MCF 10A (cell line): ENCODE results near the gene CHCHD3. TPM values are rescaled to one million over a fixed set of nuclear protein-coding genes. Genes with fewer than 3 reads are reported as not detected.

ENCODE experiments used
- BruUV-seq: library from RNA; stranded (reverse); fragments of 400-500 nt; replicated peaks from 2 replicates; lab custom pipeline; 2021; lab: Mats Ljungman, UMichigan
- CTCF ChIA-PET: fragments of 300-600 bp; sonication (Branson Sonifier 250); formaldehyde crosslinking; extraction: SDS; loops from one replicate; lab custom pipeline; 2021; ENCODE audit warnings: antibody characterized with exemption, inconsistent platforms; lab: Yijun Ruan, JAX
- POLR2A ChIA-PET: fragments of 300-600, 350-650 bp; sonication (Branson Sonifier 250); formaldehyde crosslinking; extraction: SDS; loops from one replicate; lab custom pipeline; 2020; ENCODE audit warnings: antibody characterized with exemption, inconsistent platforms; lab: Yijun Ruan, JAX
- DNase-seq: peaks from one replicate; pipeline ENCODE4 v3.0.0-alpha.2; 2018; ENCODE audit not compliant: unreplicated experiment
- H3K27ac Mint-ChIP-seq: one replicate; pipeline ENCODE4 v1.8.0; 2022; ENCODE audit warnings: mild to moderate bottlenecking, low read depth, mixed read lengths; ENCODE audit not compliant: unreplicated experiment
- H3K27me3 Mint-ChIP-seq: one replicate; pipeline ENCODE4 v1.8.0; 2022; ENCODE audit warnings: mixed read lengths; ENCODE audit not compliant: insufficient read depth, unreplicated experiment
- H3K36me3 Mint-ChIP-seq: one replicate; pipeline ENCODE4 v1.8.0; 2022; ENCODE audit warnings: mild to moderate bottlenecking, moderate library complexity, mixed read lengths; ENCODE audit not compliant: insufficient read depth, unreplicated experiment
- H3K4me1 Mint-ChIP-seq: one replicate; pipeline ENCODE4 v1.8.0; 2022; ENCODE audit warnings: mixed read lengths; ENCODE audit not compliant: insufficient read depth, unreplicated experiment
- H3K4me3 Mint-ChIP-seq: one replicate; pipeline ENCODE4 v1.8.0; 2022; ENCODE audit warnings: mild to moderate bottlenecking, moderate library complexity, mixed read lengths; ENCODE audit not compliant: unreplicated experiment
- H3K9me3 Mint-ChIP-seq: one replicate; pipeline ENCODE4 v1.8.0; 2022; ENCODE audit warnings: mixed read lengths; ENCODE audit not compliant: unreplicated experiment
- intact Hi-C: fragments of 100-400 bp; cut with micrococcal nuclease; formaldehyde crosslinking; loops from 2 replicates; pipeline ENCODE4 v1.14.1; 2022
- total RNA-seq: library from RNA; stranded (reverse); gene quantifications from 2 replicates; pipeline ENCODE4 v1.2.3, GENCODE V29; 2022
- TF ChIP-seq, protein P1 (sequence below): fragments of 200-600 bp; IDR thresholded peaks from one replicate; pipeline ENCODE4 v1.8.0; 2022; ENCODE audit warnings: antibody characterized with exemption, mild to moderate bottlenecking; ENCODE audit not compliant: unreplicated experiment

Gene CHCHD3
- total RNA-seq, 1 experiment from 2014 or later = 102 TPM

DNA sequence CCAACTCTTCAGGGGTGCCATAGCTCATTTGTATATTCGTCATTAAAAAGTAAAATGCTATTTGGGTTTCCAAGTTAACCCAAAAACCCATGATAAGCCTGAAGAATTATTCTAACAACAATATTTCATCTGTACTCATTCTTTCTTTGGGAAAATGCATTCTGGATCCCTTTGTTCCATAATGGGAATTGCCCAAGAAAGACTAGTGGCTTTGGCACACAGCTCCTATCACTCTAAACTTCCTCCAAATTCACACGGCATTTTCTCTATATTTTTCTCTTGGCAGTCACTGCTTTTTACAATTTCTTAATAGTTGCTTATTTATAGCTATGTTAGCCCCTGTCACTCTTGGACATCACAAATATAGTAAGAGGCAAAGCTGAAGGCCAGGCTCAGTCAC lies 29.1 kb downstream of the CHCHD3 start:
- Mint-ChIP-seq H3K4me1 (peaks cover 35% of the 10 kb centered on the region), H3K9me3 (no peaks in the 10 kb centered on the region), H3K4me3 (peak overlapping the region; percentile 43), H3K27ac (peak overlapping the region; percentile 90), H3K27me3 (no peaks in the 10 kb centered on the region), H3K36me3 (no peaks in the 10 kb centered on the region)
- TF ChIP-seq, protein P1, sequence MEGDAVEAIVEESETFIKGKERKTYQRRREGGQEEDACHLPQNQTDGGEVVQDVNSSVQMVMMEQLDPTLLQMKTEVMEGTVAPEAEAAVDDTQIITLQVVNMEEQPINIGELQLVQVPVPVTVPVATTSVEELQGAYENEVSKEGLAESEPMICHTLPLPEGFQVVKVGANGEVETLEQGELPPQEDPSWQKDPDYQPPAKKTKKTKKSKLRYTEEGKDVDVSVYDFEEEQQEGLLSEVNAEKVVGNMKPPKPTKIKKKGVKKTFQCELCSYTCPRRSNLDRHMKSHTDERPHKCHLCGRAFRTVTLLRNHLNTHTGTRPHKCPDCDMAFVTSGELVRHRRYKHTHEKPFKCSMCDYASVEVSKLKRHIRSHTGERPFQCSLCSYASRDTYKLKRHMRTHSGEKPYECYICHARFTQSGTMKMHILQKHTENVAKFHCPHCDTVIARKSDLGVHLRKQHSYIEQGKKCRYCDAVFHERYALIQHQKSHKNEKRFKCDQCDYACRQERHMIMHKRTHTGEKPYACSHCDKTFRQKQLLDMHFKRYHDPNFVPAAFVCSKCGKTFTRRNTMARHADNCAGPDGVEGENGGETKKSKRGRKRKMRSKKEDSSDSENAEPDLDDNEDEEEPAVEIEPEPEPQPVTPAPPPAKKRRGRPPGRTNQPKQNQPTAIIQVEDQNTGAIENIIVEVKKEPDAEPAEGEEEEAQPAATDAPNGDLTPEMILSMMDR = no peak
- CTCF ChIA-PET = interaction anchor here (0.7 kb wide), 1 partner anchor 1305 kb away, joined by 3 read pairs; no protein-coding TSS in a partner anchor
- intact Hi-C loops = loop anchor here (10.0 kb wide), 1 partner anchor 382 kb away; no protein-coding TSS in a partner anchor
- DNase-seq = no peak
- POLR2A ChIA-PET = interaction anchor here (0.6 to 2.1 kb wide), 3 partner anchors 12 to 290 kb away, joined by 3 to 9 read pairs (median 3); partner anchors contain the start of gene CHCHD3
- TSS peak; percentile 82 for BruUV-seq

DNA sequence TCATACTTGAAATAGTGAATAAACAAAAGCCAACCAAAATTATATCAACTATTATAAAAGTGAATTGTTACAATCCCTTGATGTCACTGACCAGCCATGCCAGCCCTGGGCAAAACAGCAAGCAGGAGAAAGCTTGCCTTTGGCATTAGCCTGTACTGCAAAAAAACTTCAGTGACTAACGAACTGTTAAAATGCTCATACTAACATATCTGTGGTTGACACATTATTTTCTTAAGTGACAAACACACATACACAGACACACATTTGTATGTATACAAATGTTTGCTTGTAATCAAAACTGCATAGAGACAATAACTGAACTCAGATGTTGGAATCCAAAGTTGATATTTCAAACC lies 29.5 kb downstream of the CHCHD3 start:
- no peaks in the 10 kb centered on the region for H3K9me3 Mint-ChIP-seq
- H3K36me3 Mint-ChIP-seq = no peaks in the 10 kb centered on the region
- peak overlapping the region; percentile 90 for H3K27ac Mint-ChIP-seq
- H3K4me1 Mint-ChIP-seq = peaks cover 35% of the 10 kb centered on the region
- ChIA-PET POLR2A (interaction anchor here (0.6 to 2.1 kb wide), 3 partner anchors 12 to 291 kb away, joined by 3 to 9 read pairs (median 3); partner anchors contain the start of gene CHCHD3), CTCF (interaction anchor here (0.7 to 1.1 kb wide), 3 partner anchors 30 to 1306 kb away, joined by 3 read pairs; no protein-coding TSS in a partner anchor)
- DNase-seq = no peak
- H3K4me3 Mint-ChIP-seq = no peak overlapping the region
- BruUV-seq = no TSS peak
- intact Hi-C loops = loop anchor here (10.0 kb wide), 1 partner anchor 382 kb away; no protein-coding TSS in a partner anchor
- no peaks in the 10 kb centered on the region for H3K27me3 Mint-ChIP-seq
- TF ChIP-seq, protein P1 = no peak

DNA sequence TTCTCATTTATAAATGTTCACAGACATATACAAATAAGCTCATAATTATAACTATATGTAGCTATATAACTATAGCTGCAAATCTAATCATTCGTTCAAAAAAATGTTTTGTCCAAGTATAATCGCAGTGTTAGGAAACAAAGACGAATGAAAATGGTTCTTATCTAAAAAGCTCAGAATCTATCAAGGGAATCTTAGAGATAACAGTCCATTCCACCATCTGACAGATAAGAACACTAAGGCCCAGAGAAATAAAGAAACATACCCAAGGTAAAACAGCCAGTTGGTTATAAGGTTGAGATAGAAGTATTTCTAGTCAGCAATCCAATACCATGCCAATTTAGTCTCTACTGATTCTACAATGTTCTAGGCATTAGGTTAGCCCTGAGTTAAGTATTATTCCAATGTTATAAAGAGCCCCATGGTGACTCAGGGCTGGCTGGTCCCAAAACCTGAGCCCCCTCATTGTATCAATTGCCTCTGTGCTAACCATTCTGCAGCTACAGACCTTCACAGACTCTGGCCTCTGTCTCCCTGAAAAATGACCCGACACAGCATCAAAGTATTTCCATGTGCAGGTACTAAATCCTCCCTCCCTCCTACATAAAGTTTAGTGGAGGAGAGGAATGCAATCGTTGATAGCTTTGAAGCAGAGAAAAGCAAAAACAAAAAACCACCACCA lies 30.0 kb downstream of the CHCHD3 start:
- Mint-ChIP-seq H3K27ac (peak overlapping the region; percentile 90), H3K36me3 (no peaks in the 10 kb centered on the region), H3K27me3 (no peaks in the 10 kb centered on the region), H3K4me1 (peaks cover 33% of the 10 kb centered on the region), H3K9me3 (no peaks in the 10 kb centered on the region), H3K4me3 (no peak overlapping the region)
- POLR2A ChIA-PET = interaction anchor here (2.1 kb wide), 1 partner anchor 31 kb away, joined by 9 read pairs; the partner anchor contains the start of gene CHCHD3
- no peak for DNase-seq
- TF ChIP-seq, protein P1 = no peak
- CTCF ChIA-PET = interaction anchor here (0.7 to 1.6 kb wide), 6 partner anchors 29 to 1306 kb away, joined by 3 to 4 read pairs (median 4); no protein-coding TSS in a partner anchor
- BruUV-seq = no TSS peak
- intact Hi-C loops = loop anchor here (10.0 kb wide), 1 partner anchor 383 kb away; no protein-coding TSS in a partner anchor

DNA sequence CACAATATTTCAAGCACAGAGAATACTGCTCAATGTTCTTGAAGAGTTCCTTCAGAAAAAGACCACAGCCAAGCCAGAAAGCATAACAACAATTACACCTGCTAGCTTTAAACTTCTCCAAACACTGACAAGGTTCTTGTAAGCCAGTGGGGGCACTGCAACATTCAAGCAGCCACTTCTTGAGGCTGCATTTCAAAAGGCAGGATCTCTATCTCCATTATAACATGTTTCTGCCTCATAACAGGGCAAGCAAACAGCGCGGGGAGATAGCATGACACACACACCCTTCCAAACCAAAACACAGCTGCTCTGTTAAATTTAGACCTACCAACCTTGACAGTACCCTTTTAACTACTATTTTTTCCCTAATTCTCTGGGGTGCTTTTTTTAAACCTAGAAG lies 30.8 kb downstream of the CHCHD3 start:
- Mint-ChIP-seq H3K4me1 (peaks cover 26% of the 10 kb centered on the region), H3K9me3 (no peaks in the 10 kb centered on the region), H3K27ac (peak overlapping the region; percentile 90), H3K27me3 (no peaks in the 10 kb centered on the region), H3K36me3 (no peaks in the 10 kb centered on the region), H3K4me3 (no peak overlapping the region)
- ChIA-PET CTCF (interaction anchor here (1.1 to 1.6 kb wide), 2 partner anchors 29 to 383 kb away, joined by 3 to 4 read pairs; no protein-coding TSS in a partner anchor), POLR2A (no interaction called here)
- intact Hi-C loops = loop anchor here (10.0 kb wide), 1 partner anchor 384 kb away; no protein-coding TSS in a partner anchor
- BruUV-seq = no TSS peak
- DNase-seq = peak; percentile 4
- TF ChIP-seq, protein P1 = no peak
